Activated CD4-positive, alpha-beta T cell treated with anti-CD3 and anti-CD28 coated beads, Interleukin-2, Interleukin-4, amounts not matched to agents 100 ng/mL and 50 ng/mL, durations not matched to agents 16 hours and 8 hours (primary cell): ENCODE data around the gene FBXL17.

Experiments used
- DNase-seq: peaks from one replicate; pipeline ENCODE4 v3.0.0-alpha.2; 2020; ENCODE audit warnings: low spot score

FBXL17 gene

DNA sequence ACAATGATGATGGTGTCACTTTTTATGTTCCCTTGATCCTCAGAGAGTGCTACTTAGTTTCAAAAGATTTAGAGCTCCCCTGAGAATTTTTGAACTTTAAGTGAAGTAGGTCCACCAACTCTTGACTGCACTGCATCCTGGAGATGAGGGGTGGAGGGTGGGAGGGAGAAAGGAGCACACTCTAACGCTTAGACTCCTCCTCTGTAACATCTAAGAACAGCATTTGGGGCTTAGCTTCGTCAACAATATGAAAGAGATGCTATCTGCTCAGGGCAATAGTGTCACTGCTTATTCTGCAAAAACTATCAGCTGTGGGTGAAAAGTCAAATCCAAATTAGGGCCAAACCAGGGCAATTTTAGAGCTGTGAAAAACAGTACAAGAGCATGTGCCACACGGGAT lies 468.4 kb downstream of the FBXL17 start:
- no peak for DNase-seq

- no peak for DNase-seq
These were observed 481.2 kb downstream of the FBXL17 start for GRCh38 chr5:107900721-107901120.

DNA sequence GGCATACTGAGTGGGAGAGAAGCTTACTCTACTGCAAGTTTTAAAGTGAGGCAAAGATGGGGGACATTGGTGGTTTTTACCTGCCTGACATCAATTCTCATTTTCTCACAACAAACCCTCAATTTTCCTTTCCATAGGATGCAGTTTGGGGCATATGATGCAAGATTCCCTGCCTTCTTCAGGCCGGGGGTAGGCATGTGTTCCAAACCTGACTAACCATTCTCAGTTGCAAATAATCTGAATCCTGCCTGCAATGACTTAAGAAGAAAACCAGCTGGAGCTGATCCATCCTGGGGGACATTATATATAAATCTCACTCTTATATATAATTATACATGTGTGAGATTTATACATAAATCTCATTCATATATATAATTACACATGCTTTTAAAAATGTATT lies 487.5 kb downstream of the FBXL17 start:
- no peak for DNase-seq

- no peak for DNase-seq
These were observed 488.3 kb downstream of the FBXL17 start for GRCh38 chr5:107893642-107894041.

- no peak for DNase-seq
These were observed 492.5 kb downstream of the FBXL17 start for GRCh38 chr5:107889387-107889786.

- no peak for DNase-seq
These were observed 493.4 kb downstream of the FBXL17 start for GRCh38 chr5:107888541-107888940.

- no peak for DNase-seq
These were observed 494.5 kb downstream of the FBXL17 start for GRCh38 chr5:107887166-107887943.

- DNase-seq, result no peak
These were observed 496.3 kb downstream of the FBXL17 start for GRCh38 chr5:107885601-107886000.

- no peak for DNase-seq
These were observed 497.0 kb downstream of the FBXL17 start for GRCh38 chr5:107884871-107885270.

DNA sequence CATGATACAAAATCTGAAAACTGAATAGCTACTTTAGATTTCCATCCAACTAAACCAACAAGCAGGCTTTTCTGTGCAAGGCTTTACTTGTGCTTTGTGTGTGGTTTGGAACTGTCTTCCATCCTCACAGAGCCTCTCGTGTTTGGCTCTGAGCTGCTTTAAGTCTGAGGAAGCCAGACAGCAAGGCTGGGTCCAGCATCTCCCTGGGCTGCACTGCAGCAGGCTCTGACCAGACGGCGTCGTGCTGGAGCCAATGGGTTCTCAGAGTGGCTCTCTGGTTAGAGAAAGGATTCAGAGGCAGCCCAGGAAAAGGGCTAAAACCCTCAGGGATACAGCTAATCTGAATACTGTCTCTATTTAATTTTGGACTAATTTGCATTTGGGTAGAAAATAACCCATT lies 503.2 kb downstream of the FBXL17 start:
- DNase-seq, result no peak

DNA sequence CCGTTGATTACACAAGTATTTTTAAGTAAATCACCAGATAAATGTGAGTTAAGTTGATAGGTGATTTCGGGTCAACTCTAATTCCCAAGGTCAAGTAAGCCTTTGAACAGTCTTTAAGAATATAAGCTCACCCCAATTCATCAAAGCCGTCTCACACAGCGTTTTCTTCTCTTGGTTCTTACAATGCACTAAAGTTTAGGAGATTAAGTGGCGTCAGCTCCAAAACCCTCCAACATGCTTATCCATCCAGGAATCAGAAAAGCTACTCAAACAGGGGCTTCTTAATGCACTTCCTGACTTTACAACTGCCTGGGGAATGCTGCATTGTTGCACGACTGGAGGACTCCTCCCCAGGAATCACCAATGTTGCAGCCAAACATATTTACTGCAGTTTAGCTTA lies 505.0 kb downstream of the FBXL17 start:
- no peak for DNase-seq

- DNase-seq, result no peak
These were observed 505.6 kb downstream of the FBXL17 start for GRCh38 chr5:107876261-107876660.

GRCh38 chr5:107875833-107876232 lies 506.1 kb downstream of the FBXL17 start:
- no peak for DNase-seq

GRCh38 chr5:107874795-107875194 lies 507.1 kb downstream of the FBXL17 start:
- no peak for DNase-seq

- DNase-seq, result no peak
These were observed 508.0 kb downstream of the FBXL17 start for GRCh38 chr5:107873877-107874276.

GRCh38 chr5:107871023-107871422 lies 510.9 kb downstream of the FBXL17 start:
- DNase-seq, result no peak

- no peak for DNase-seq
These were observed 512.3 kb downstream of the FBXL17 start for GRCh38 chr5:107869438-107870115.

DNA sequence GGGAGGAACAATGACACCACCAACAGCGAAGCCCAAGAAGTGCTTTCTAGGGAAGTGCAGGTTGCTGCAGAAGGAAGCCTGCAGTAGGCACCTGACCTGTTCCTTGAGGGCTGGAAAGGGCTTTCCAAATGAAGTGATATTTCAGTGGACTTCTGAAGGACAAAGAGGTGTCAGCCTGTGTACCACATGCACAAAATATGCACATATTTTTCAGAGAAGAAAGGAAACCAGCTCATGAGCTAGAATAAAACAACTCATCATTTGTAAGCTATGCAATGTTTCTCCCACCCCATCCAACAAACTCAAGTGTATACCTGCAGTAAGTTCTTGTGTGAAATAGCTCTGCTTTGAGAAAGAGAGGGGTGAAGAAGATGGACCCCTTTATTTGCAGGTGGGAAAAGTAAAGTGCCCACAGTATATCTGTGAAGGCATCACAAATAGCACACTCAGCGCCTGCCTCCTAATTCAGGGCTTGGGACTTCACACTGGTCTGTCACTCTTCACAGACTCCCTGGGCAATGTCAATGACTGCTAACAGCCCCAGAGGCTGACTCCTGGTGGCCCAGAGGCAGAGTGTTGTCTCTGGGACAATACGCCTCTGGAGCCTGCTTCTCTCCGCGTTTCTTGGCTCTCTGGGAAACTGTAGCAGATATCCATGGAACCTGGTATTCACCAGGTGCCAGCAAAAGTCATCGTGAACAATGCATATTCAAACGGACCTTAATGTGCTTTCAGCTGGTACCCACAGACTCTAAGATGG lies 513.1 kb downstream of the FBXL17 start:
- no peak for DNase-seq

GRCh38 chr5:107867266-107867665 lies 514.6 kb downstream of the FBXL17 start:
- no peak for DNase-seq

DNA sequence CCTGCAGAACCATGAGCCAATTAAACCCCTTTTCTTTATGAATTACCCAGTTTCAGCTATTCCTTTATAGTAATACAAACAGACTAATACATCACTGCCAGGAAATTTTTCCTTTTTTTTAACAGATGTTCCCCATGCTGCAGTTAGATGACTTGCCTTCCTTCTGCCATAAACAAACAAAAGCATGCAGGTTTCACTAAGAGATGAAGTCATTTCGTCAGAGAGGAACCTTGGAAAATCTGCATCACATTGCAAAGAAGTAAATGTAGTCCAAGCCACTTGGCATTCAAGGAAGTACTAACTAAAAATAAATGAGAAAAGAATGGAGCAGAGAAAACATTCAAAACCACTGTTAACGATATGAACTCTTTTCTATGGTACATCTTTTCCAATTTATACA lies 517.1 kb downstream of the FBXL17 start:
- no peak for DNase-seq

- no peak for DNase-seq
These were observed 518.8 kb downstream of the FBXL17 start for GRCh38 chr5:107863125-107863524.

- DNase-seq, result no peak
These were observed 520.3 kb downstream of the FBXL17 start for GRCh38 chr5:107861565-107861964.

GRCh38 chr5:107860044-107860443 lies 521.9 kb downstream of the FBXL17 start:
- no peak for DNase-seq
